Inferior parietal cortex (tissue), 1 donor: Measurements from ENCODE around the gene CDR2L.
A peak's percentile ranks its signal among the peaks of the same experiment; 100 is the strongest.
"Not testable (repeated sequence)": the region's sequence is repeated elsewhere in the genome, so short reads cannot be mapped to it uniquely, and the experiment has no call there.

Experiments used
- DNase-seq: peaks from one replicate; pipeline ENCODE4 v3.0.0-alpha.2; 2016; ENCODE audit errors: extremely low spot score

CDR2L gene

GRCh38 chr17:74959826-74960515, 27.5 kb upstream of the CDR2L start:
- DNase-seq: no peak

GRCh38 chr17:74960570-74961342, 26.7 kb upstream of the CDR2L start:
- no peak for DNase-seq

- DNase-seq: peak; percentile 93
Observed at GRCh38 chr17:74961657-74962350, 25.6 kb upstream of the CDR2L start.

GRCh38 chr17:74962622-74963394, 24.6 kb upstream of the CDR2L start:
- DNase-seq: peak; percentile 32

GRCh38 chr17:74963656-74964055, 23.8 kb upstream of the CDR2L start:
- no peak for DNase-seq

- no peak for DNase-seq
Observed at GRCh38 chr17:74964246-74964761, 23.1 kb upstream of the CDR2L start.

GRCh38 chr17:74964988-74965622, 22.3 kb upstream of the CDR2L start:
- no peak for DNase-seq

GRCh38 chr17:74968361-74968780, 19.1 kb upstream of the CDR2L start:
- DNase-seq: no peak

GRCh38 chr17:74969501-74969900, 17.9 kb upstream of the CDR2L start:
- DNase-seq: not testable (repeated sequence)

- DNase-seq: no peak
Observed at GRCh38 chr17:74970395-74970794, 17.0 kb upstream of the CDR2L start.

- no peak for DNase-seq
Observed at GRCh38 chr17:74971069-74971841, 16.2 kb upstream of the CDR2L start.

- DNase-seq: no peak
Observed at GRCh38 chr17:74971842-74972106, 15.7 kb upstream of the CDR2L start.

- DNase-seq: peak; percentile 53
Observed at GRCh38 chr17:74972107-74972972, 15.1 kb upstream of the CDR2L start, which contains the start of gene HID1. Gene HID1 (minus strand): TSS chr17:74972759. CDS start chr17:74972656, 103 bp downstream.

GRCh38 chr17:74972973-74973328, 14.5 kb upstream of the CDR2L start:
- DNase-seq: no peak

GRCh38 chr17:74975943-74976342, 11.5 kb upstream of the CDR2L start:
- DNase-seq: no peak

GRCh38 chr17:74977802-74978201, 9.6 kb upstream of the CDR2L start:
- DNase-seq: no peak

GRCh38 chr17:74978240-74978639, 9.2 kb upstream of the CDR2L start:
- no peak for DNase-seq

- no peak for DNase-seq
Observed at GRCh38 chr17:74979408-74980146, 7.9 kb upstream of the CDR2L start.
